HEK293 (cell line): ENCODE measurements around the gene MIGA1.

Experiments used
- CTCF ChIA-PET: fragments of 350-600 bp; formaldehyde crosslinking; extraction: SDS; loops from one replicate; lab custom pipeline; 2021; ENCODE audit warnings: antibody characterized with exemption; lab: Yijun Ruan, JAX
- POLR2A ChIA-PET: fragments of 300-600 bp; formaldehyde crosslinking; extraction: SDS; loops from one replicate; lab custom pipeline; 2020; ENCODE audit warnings: antibody characterized with exemption, inconsistent platforms; lab: Yijun Ruan, JAX
- H3K27ac ChIP-seq: fragments of 200-500 bp; sonication (Bioruptor generic); 2 replicates; pipeline ENCODE4 v1.5.1; 2014; ENCODE audit warnings: low read depth, low read length, control low read depth, inconsistent platforms; ENCODE audit errors: extremely low read depth
- H3K36me3 ChIP-seq, 2 experiments: fragments of 200-500 bp in 1 of 2; sonication (Bioruptor generic) in 1 of 2; 1 replicate in 1 of 2; 2 replicates in 1 of 2; pipeline ENCODE4 v1.5.1; 2014 to 2017; ENCODE audit warnings: inconsistent platforms in 2 of 2, low read length in 2 of 2; ENCODE audit not compliant: control insufficient read depth in 2 of 2, insufficient read depth in 1 of 2
- H3K4me1 ChIP-seq: fragments of 200-500 bp; sonication (Bioruptor generic); 2 replicates; pipeline ENCODE4 v1.5.1; 2014; ENCODE audit warnings: mild to moderate bottlenecking, low read length, inconsistent platforms; ENCODE audit not compliant: control insufficient read depth, insufficient read depth
- H3K4me3 ChIP-seq: 2 replicates; pipeline ENCODE4 v1.5.1; 2011; ENCODE audit warnings: low read depth, mild to moderate bottlenecking, control low read depth, low read length, moderate library complexity
- H3K9me3 ChIP-seq: fragments of 200-500 bp; sonication (Bioruptor generic); 2 replicates; pipeline ENCODE4 v1.5.1; 2014; ENCODE audit warnings: low read depth, low read length, inconsistent platforms; ENCODE audit not compliant: control insufficient read depth, insufficient read depth
- ELK4 ChIP-seq: IDR thresholded peaks from 2 replicates; pipeline ENCODE4 v1.6.1; 2011; ENCODE audit warnings: mild to moderate bottlenecking, low read depth, low read length, borderline replicate concordance
- HOXA7 ChIP-seq: sonication (generic); formaldehyde crosslinking; IDR thresholded peaks from 2 replicates; pipeline ENCODE4 v1.8.1; 2022; ENCODE audit warnings: missing genetic modification reagents, borderline replicate concordance
- KLF7 ChIP-seq: fragments of 450-650 bp; formaldehyde crosslinking; IDR thresholded peaks from 2 replicates; pipeline ENCODE4 v1.5.1; 2016; ENCODE audit warnings: missing biosample characterization, missing genetic modification characterization, borderline replicate concordance
- OSR2 ChIP-seq: fragments of 450-650 bp; formaldehyde crosslinking; IDR thresholded peaks from 2 replicates; pipeline ENCODE4 v1.5.1; 2016; ENCODE audit warnings: missing biosample characterization, missing genetic modification characterization
- TSHZ1 ChIP-seq: fragments of 450-650 bp; formaldehyde crosslinking; IDR thresholded peaks from 2 replicates; pipeline ENCODE4 v1.5.1; 2016; ENCODE audit warnings: missing biosample characterization, missing genetic modification characterization, borderline replicate concordance
- ZBTB1 ChIP-seq: fragments of 450-650 bp; formaldehyde crosslinking; IDR thresholded peaks from 2 replicates; pipeline ENCODE4 v1.5.1; 2016; ENCODE audit warnings: missing biosample characterization, missing genetic modification characterization
- ZBTB17 ChIP-seq: fragments of 450-650 bp; formaldehyde crosslinking; IDR thresholded peaks from 2 replicates; pipeline ENCODE4 v1.5.1; 2016; ENCODE audit warnings: missing biosample characterization, missing genetic modification characterization
- ZFP41 ChIP-seq: fragments of 450-650 bp; formaldehyde crosslinking; IDR thresholded peaks from 2 replicates; pipeline ENCODE4 v1.5.1; 2016; ENCODE audit warnings: missing biosample characterization, missing genetic modification characterization, borderline replicate concordance
- ZNF114 ChIP-seq: fragments of 450-650 bp; formaldehyde crosslinking; IDR thresholded peaks from 2 replicates; pipeline ENCODE4 v1.5.0; 2017; ENCODE audit warnings: missing biosample characterization, missing genetic modification characterization
- ZNF132 ChIP-seq: fragments of 450-650 bp; formaldehyde crosslinking; IDR thresholded peaks from 2 replicates; pipeline ENCODE4 v1.5.1; 2017; ENCODE audit warnings: missing biosample characterization, missing genetic modification characterization, borderline replicate concordance
- ZNF138 ChIP-seq: fragments of 450-650 bp; formaldehyde crosslinking; IDR thresholded peaks from 2 replicates; pipeline ENCODE4 v1.5.1; 2016; ENCODE audit warnings: missing biosample characterization, missing genetic modification characterization, borderline replicate concordance
- ZNF157 ChIP-seq: fragments of 450-650 bp; formaldehyde crosslinking; IDR thresholded peaks from 2 replicates; pipeline ENCODE4 v1.5.1; 2016; ENCODE audit warnings: missing biosample characterization, missing genetic modification characterization
- ZNF16 ChIP-seq: fragments of 450-650 bp; formaldehyde crosslinking; IDR thresholded peaks from 2 replicates; pipeline ENCODE4 v1.5.1; 2016; ENCODE audit warnings: low read depth, missing biosample characterization, missing genetic modification characterization
- ZNF174 ChIP-seq: fragments of 450-650 bp; formaldehyde crosslinking; IDR thresholded peaks from 2 replicates; pipeline ENCODE4 v1.5.0; 2017; ENCODE audit warnings: missing biosample characterization, mild to moderate bottlenecking, missing genetic modification characterization
- ZNF398 ChIP-seq: fragments of 450-650 bp; formaldehyde crosslinking; IDR thresholded peaks from 2 replicates; pipeline ENCODE4 v1.5.1; 2017; ENCODE audit warnings: missing biosample characterization, missing genetic modification characterization
- ZNF404 ChIP-seq: fragments of 450-650 bp; formaldehyde crosslinking; IDR thresholded peaks from 2 replicates; pipeline ENCODE4 v1.5.1; 2017; ENCODE audit warnings: missing biosample characterization, missing genetic modification characterization
- ZNF510 ChIP-seq: fragments of 450-650 bp; formaldehyde crosslinking; IDR thresholded peaks from 2 replicates; pipeline ENCODE4 v1.5.1; 2018; ENCODE audit warnings: mild to moderate bottlenecking, missing genetic modification characterization, missing biosample characterization; ENCODE audit not compliant: insufficient replicate concordance
- ZNF521 ChIP-seq: fragments of 450-650 bp; formaldehyde crosslinking; IDR thresholded peaks from 2 replicates; pipeline ENCODE4 v1.5.1; 2017; ENCODE audit warnings: missing biosample characterization, mild to moderate bottlenecking, missing genetic modification characterization
- ZNF530 ChIP-seq: fragments of 450-650 bp; formaldehyde crosslinking; IDR thresholded peaks from 2 replicates; pipeline ENCODE4 v1.5.1; 2016; ENCODE audit warnings: low read depth, missing biosample characterization, missing genetic modification characterization
- ZNF621 ChIP-seq: fragments of 450-650 bp; formaldehyde crosslinking; IDR thresholded peaks from 2 replicates; pipeline ENCODE4 v1.5.1; 2017; ENCODE audit warnings: missing biosample characterization, missing genetic modification characterization
- ZNF658 ChIP-seq: fragments of 450-650 bp; formaldehyde crosslinking; IDR thresholded peaks from 2 replicates; pipeline ENCODE4; 2016; ENCODE audit warnings: missing biosample characterization, missing genetic modification characterization
- ZNF664 ChIP-seq: fragments of 450-650 bp; formaldehyde crosslinking; IDR thresholded peaks from 2 replicates; pipeline ENCODE4 v1.5.1; 2016; ENCODE audit warnings: missing biosample characterization, missing genetic modification characterization
- ZNF785 ChIP-seq: fragments of 450-650 bp; formaldehyde crosslinking; IDR thresholded peaks from 2 replicates; pipeline ENCODE4 v1.5.1; 2016; ENCODE audit warnings: missing biosample characterization, missing genetic modification characterization
- ZNF792 ChIP-seq: fragments of 450-650 bp; formaldehyde crosslinking; IDR thresholded peaks from 2 replicates; pipeline ENCODE4 v1.5.1; 2016; ENCODE audit warnings: missing biosample characterization, missing genetic modification characterization
- ZNF830 ChIP-seq: fragments of 450-650 bp; IDR thresholded peaks from 2 replicates; pipeline ENCODE4 v1.5.0; 2018; ENCODE audit warnings: missing biosample characterization, missing genetic modification characterization, low read depth, mild to moderate bottlenecking, moderate library complexity
- ZNF837 ChIP-seq: fragments of 450-650 bp; formaldehyde crosslinking; IDR thresholded peaks from 2 replicates; pipeline ENCODE4 v1.5.1; 2016; ENCODE audit warnings: missing biosample characterization, missing genetic modification characterization
- ZSCAN5A ChIP-seq: fragments of 450-650 bp; formaldehyde crosslinking; IDR thresholded peaks from 2 replicates; pipeline ENCODE4 v1.5.1; 2016; ENCODE audit warnings: missing biosample characterization, missing genetic modification characterization
- ZXDB ChIP-seq: fragments of 450-650 bp; formaldehyde crosslinking; IDR thresholded peaks from 2 replicates; pipeline ENCODE4 v1.5.1; 2016; ENCODE audit warnings: missing biosample characterization, missing genetic modification characterization

The MIGA1 gene

GRCh38 chr1:77925518-77925917 is 146.1 kb downstream of the MIGA1 start:
- Histone ChIP-seq H3K27ac (no peak overlapping the region), H3K4me1 (no peaks in the 10 kb centered on the region), H3K36me3 (no peaks in the 10 kb centered on the region; a peak in 1 of 3 replicates), H3K9me3 (no peaks in the 10 kb centered on the region), H3K4me3 (no peak overlapping the region)
- ChIA-PET POLR2A (no interaction called here), CTCF (interaction anchor here (0.6 kb wide), 1 partner anchor 10 kb away, joined by 5 read pairs; no protein-coding TSS in a partner anchor)
- TF ChIP-seq ZNF510 (tag by site-specific recombination) (no peak), ZNF658 (tag by site-specific recombination) (no peak), ZNF664 (tag by site-specific recombination) (no peak), ZNF114 (no peak), ZNF521 (no peak), ZXDB (tag by site-specific recombination) (no peak), OSR2 (tag by site-specific recombination) (no peak), ZNF16 (tag by site-specific recombination) (no peak), ZNF138 (tag by site-specific recombination) (no peak), ZBTB1 (no peak), ZNF830 (tag by site-specific recombination) (no peak)

- Histone ChIP-seq H3K36me3 (no peaks in the 10 kb centered on the region; a peak in 1 of 3 replicates), H3K4me1 (no peaks in the 10 kb centered on the region), H3K9me3 (no peaks in the 10 kb centered on the region), H3K27ac (no peak overlapping the region), H3K4me3 (no peak overlapping the region)
- no peak for TF ChIP-seq ZSCAN5A (tag by site-specific recombination)
- TF ChIP-seq ZNF530 (tag by site-specific recombination): no peak
- no peak for TF ChIP-seq ZNF132
- no peak for TF ChIP-seq ZNF174 (tag by site-specific recombination)
- TF ChIP-seq TSHZ1 (tag by site-specific recombination): no peak
- TF ChIP-seq ZNF621 (tag by site-specific recombination): no peak
- TF ChIP-seq ZNF830 (tag by site-specific recombination): no peak
- no peak for TF ChIP-seq ZNF157 (tag by site-specific recombination)
- no peak for TF ChIP-seq ZNF792 (tag by site-specific recombination)
- TF ChIP-seq ZNF837 (tag by site-specific recombination): no peak
- TF ChIP-seq KLF7 (tag by site-specific recombination): no peak
- no peak for TF ChIP-seq ZBTB17 (tag by site-specific recombination)
- no peak for TF ChIP-seq ZNF398 (tag by site-specific recombination)
- no peak for TF ChIP-seq HOXA7 (CRISPR knock-in tag)
- no peak for TF ChIP-seq ELK4
- no peak for TF ChIP-seq ZFP41 (tag by site-specific recombination)
- TF ChIP-seq ZNF404 (tag by site-specific recombination): no peak
- TF ChIP-seq ZNF785 (tag by site-specific recombination): no peak
- ChIA-PET POLR2A (no interaction called here), CTCF (interaction anchor here (0.6 kb wide), 1 partner anchor 9 kb away, joined by 5 read pairs; no protein-coding TSS in a partner anchor)
These were observed 146.5 kb downstream of the MIGA1 start for GRCh38 chr1:77925956-77926355.
